GM21786 (cell line): ENCODE data around the gene EPO.

ENCODE experiments used
- ATAC-seq: cut with Tn5 transposase; IDR thresholded peaks from one replicate; pipeline ENCODE4 v1.9.1; 2021; ENCODE audit not compliant: unreplicated experiment

Gene EPO

GRCh38 chr7:100720279-100720670, at the start of gene EPO:
Gene EPO, plus strand, starts transcription at chr7:100720468. Its CDS starts 513 bp downstream, at chr7:100720981.
- ATAC-seq: no peak

DNA sequence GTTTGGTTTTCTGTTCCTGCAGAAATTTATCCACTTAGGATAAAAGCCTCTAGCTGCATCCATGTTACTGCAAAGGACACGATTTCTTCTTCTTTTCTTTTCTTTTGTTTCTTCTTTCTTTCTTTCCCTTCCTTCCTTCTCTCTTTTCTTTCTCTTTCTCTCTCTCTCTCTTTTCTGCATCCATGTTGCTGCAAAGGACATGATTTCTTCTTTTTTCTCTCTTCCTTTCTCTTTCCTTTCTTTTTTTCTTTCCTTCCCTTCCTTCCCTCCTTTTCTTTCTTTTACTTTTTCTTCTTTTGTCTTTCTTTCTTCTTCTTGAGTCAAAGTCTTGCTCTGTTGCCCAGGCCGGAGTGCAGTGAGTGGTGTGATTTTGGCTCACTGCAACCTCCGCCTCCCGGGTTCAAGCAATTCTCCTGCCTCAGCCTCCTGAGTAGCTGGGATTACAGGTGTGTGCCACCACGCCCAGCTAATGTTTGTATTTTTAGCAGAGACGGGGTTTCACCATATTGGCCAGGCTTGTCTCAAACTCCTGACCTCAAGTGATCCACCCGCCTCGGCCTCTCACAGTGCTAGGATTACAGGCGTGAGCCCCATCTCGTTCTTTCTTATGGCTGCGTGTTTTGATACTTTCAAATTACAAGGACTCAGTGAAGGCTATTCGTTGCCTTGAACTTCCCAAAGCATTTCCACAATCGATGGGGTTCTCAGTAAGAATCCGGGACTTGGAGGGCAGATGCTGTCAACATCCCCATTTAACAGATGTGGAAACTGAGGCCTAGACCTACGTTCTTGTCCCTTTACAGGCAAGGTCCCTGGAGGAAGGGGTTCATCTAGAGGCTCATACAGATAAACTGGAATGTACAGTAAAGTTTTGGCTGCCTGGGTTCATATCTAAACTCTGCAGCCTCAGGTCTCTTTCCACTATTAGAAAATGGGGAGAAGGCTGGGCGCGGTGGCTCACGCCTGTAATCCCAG, 48.6 kb upstream of the EPO start:
- no peak for ATAC-seq

DNA sequence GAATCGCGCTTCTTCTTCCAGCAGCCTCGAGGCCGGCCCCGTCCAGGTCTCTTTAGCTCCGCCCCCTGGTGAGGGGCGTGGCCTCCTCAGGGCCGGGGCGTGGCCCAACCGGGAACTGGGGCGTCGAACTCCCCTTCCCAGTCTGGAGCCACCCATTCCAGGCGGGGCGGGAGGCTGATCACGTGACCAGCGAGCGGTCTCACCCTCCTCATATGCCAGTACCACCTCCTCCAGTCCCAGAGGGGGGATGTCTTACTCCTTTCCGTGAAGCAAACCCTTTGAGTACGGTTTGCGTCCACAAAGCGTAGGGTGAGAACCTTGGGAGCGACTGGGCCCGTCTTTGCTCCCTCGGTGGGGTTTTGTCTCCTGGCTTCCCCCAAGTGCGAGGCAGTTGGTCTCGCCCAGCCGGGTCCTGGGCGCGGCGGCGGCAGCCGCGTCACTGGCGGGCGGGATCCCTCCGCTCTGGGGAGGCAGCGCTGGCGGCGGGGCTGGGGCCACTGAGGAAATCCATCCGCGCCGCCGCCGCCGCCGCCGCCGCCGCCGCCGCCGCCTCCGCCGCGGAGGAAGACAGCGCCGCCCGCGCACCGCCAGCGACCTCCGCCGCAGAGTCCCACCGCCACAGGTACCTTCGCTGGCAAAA, 46.8 kb upstream of the EPO start, which contains the start of gene GNB2:
Gene GNB2 (plus strand): TSS at position 439 of the 640 bp plus-strand sequence. CDS start 2,526 bp downstream, outside the sequence.
- peak; percentile 57 for ATAC-seq

GRCh38 chr7:100673942-100674410, 46.3 kb upstream of the EPO start:
- no peak for ATAC-seq

GRCh38 chr7:100674411-100675104, 45.7 kb upstream of the EPO start:
- no peak for ATAC-seq

DNA sequence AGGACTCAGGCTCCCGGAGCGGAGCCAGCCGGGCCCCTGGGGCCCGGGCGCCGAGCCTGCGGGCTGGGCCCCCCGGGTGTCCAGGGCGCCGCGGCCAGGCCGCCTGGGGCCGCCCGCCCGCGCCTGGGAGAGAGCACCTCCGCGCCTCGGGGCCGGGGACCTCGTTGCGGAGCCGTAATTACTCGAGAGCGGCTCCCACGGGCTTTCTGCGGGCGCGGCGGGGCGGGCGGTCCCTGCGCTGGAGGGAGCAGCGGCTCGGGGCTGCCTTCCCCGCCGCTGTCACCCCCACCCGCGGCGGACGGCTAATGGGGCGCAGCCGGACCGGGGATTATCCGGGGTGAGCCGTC, 45.2 kb upstream of the EPO start:
- no peak for ATAC-seq

DNA sequence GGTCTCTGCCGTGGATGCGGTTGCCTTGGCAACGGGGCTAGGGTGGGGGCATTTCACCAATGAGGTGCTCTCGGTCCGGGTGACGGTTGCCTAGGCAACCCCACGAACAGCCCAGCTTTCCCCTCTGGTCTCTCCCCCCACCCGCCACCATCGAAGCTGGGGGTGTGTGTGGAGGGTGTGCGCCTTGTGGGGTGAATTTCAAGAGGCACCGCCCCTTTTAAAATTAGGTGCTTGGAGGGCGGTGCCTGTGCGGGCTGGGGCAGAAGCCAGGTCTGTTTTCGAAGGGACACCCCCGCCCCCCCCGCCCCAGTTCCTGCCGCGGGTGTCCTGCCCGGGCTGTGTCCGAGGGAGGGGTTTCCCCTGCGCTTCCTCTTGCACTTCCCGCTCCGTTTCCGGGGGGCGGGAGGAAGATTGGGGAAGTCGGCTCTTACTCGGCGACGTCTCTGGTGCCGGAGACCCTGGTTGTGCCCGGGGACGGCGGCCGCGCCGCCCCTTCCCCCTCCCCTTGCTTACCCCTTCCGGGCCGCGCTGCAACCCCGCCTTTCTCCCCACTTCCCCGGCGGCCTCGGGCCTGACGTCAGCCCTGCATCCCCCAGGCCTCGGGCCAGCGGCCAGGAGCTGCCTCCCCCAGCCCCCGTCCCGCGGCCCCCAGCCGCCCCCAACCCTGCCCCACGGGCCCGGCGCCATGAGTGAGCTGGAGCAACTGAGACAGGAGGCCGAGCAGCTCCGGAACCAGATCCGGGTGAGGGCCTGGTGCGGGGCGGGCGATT, 44.5 kb upstream of the EPO start:
- peak; percentile 39 for ATAC-seq

- no peak for ATAC-seq
These were observed 43.6 kb upstream of the EPO start for GRCh38 chr7:100676501-100677306.

DNA sequence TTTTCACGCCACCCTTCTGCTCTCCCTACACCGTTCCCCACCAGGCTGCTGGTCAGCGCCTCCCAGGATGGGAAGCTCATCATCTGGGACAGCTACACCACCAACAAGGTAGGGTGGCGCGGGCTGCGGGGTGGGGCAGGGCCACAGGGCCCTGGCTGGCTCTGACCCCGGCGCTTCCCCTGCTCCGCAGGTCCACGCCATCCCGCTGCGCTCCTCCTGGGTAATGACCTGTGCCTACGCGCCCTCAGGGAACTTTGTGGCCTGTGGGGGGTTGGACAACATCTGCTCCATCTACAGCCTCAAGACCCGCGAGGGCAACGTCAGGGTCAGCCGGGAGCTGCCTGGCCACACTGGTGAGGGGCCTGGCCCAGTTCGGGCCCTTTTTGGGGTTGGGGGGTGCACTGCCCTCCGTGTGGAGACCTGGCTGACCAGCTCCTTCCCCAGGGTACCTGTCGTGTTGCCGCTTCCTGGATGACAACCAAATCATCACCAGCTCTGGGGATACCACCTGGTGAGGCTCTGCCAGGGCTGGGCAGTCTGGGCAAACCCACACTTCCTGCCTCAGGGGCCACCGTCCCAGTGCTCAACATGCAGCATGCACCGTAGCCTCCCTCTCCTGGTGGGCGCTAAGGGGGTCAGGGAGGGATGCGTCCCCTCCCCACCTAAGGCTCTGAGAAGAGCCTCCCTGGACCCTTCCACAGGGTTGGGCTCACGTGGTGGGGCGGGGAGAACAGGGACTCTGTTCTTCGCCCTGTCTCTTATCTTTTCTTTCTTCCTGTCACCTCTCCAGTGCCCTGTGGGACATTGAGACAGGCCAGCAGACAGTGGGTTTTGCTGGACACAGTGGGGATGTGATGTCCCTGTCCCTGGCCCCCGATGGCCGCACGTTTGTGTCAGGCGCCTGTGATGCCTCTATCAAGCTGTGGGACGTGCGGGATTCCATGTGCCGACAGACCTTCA, 42.7 kb upstream of the EPO start:
- no peak for ATAC-seq

DNA sequence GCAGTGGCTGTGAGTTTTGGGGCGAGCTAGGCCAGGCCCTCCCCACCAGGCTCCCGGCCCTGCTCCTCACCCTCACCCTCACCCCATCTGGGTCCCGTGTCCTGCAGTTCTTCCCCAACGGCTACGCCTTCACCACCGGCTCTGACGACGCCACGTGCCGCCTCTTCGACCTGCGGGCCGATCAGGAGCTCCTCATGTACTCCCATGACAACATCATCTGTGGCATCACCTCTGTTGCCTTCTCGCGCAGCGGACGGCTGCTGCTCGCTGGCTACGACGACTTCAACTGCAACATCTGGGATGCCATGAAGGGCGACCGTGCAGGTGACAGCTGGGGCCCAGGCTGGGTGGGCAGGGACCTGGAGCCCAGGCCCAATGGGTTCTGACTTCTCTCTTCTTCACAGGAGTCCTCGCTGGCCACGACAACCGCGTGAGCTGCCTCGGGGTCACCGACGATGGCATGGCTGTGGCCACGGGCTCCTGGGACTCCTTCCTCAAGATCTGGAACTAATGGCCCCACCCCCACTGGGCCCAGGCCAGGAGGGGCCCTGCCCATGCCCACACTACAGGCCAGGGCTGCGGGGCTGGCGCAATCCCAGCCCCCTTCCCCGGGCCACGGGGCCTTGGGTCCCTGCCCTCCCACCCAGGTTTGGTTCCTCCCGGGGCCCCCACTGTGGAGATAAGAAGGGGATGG, 41.8 kb upstream of the EPO start:
- ATAC-seq: no peak

DNA sequence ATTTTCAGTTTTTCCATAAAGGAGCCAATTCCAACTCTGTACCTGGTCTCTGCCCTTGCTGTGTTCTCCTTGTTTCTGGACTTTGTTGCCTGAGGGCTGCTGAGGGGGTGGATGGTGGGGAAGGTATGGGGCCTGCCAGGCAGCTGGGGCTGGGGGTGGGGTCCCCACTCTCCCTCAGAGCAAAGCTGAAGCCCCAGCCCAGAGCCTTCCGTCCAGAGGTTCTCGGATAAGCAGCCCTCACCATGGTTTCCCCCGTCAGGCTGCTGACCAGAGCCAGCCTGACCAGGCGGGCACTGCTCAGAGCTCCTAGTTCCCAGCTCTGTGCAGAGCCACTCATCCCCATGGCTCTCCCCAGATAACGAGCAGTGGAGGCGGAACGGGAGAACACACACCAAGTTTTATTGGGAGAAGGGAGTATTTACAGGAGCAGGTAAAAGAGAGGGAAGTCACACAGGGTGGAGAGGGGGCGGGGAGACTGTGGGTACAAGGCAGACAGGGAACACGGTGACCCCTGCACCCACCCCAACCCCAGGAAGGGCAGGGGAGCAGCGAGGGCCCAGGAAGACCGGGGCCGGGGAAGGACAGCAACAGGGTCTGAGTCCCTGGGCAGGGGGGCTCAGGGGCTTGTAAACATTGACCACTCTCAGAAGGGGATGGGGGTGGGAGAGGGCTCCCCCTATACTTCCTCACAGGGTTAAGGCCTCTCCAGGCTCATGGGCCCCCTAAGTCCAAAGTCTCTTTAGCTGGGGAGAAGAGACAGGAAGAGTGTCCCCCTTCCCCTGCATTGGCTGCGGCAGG, 40.9 kb upstream of the EPO start:
- no peak for ATAC-seq

DNA sequence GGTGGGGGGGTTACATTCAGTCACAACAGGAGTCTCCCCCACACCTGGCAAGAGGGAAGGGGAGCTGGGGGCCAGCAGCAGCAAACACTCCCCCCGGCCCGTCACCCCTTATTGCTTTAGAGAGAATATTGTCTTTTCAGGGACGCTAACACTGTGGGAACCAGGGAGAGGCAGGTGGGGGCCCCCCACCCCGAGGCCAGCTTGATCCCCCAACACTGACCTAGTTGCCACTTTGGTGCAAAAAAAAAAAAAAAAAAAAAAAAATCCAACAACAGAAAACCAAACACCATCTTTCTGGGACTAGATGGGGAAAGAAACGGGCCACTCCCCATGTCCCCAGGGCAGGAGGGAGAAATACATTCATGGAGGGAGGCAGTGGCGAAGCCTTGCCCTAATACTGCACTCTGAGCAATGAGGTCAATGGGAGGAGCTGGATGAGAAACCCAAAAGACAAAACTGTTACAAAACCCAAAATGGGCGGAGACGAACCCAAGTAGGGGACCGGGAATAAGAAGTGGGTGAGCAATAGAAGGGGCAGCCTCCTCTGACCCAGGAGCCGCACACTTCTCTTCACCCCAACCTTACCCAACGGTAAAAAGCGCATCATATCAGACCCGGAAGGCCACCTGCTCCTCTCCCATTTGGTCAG, 40.2 kb upstream of the EPO start:
- no peak for ATAC-seq

DNA sequence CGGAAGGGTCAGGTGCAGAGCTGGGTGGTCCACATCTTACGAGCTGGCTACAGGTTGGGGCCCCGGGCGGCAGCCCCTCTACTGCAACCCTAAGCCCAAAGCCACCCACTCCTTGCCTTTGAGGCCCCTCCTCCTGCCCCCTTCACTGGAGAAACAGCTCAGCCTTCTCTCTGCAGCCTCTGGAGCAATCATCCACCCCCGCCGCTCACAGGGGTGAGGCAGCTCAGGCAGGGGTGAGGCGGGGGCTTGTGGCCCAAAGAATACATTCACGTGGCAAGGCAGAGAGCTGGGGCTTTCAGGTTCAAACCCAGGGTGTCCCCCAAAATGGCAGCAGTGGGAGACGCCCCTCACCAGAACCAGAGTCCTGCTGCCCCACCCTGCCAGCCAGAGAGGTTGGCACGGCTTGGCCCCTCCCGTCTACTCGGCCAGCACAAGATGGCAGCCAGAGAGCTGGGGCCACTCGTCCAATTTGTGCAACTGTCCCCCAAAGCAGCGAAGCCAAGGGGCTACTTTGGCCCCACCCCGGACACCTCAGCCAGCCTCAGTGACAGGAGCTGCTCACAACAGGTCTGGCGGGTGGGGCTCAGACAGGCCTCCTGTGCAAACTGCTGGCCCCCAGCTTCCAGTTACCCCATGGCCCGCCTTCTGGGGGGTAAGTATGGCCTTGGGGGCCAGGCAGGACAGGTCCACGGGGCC, 39.5 kb upstream of the EPO start:
- no peak for ATAC-seq

DNA sequence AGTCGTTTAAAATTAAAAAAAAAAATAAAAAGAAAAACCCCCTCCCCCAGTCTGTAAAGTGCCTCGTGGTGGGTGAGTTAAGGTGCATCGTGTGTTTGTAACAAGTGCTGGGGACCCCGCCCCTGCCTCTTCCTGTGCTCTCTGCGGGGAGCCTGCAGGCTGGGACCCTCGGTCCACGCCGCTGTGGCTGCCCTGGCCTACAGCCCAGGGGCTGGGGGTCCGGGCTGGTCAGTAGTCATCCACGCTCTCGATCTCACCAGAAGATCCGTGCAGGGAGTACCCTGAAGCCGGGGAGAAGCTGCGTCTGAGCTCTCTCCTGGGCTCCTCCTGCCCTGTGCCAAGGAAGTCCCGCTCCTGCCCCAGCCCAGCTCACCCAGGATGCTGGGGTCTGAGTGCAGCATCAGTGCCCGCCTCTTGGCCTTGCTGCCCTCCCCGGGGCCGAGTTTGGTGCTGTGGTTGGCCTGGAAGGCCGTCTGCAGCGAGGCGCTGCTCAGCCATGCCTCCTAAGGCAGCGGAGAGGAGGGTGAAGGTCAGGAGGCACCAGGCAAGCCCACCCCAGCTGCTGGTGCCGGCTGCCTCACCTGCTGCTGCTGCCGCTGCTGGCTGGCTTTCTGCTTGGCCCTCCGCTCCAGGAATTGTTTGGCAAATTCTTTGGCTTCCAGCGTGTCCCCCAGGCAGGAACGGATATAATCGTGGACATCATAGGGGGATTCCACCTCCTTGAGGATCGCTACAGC, 38.6 kb upstream of the EPO start:
- ATAC-seq: no peak

GRCh38 chr7:100682228-100682741, 38.0 kb upstream of the EPO start:
- no peak for ATAC-seq
